SH-SY5Y (cell line): Measurements from ENCODE around the gene ELOVL4.

Source experiments
- GATA2 ChIP-seq: IDR thresholded peaks from 2 replicates; pipeline ENCODE4 v1.6.1; 2011; ENCODE audit warnings: mild to moderate bottlenecking, low read depth, low read length
- GATA3 ChIP-seq: IDR thresholded peaks from 2 replicates; pipeline ENCODE4 v1.6.1; 2011; ENCODE audit warnings: low read depth, mild to moderate bottlenecking, low read length, moderate library complexity

Gene ELOVL4

DNA sequence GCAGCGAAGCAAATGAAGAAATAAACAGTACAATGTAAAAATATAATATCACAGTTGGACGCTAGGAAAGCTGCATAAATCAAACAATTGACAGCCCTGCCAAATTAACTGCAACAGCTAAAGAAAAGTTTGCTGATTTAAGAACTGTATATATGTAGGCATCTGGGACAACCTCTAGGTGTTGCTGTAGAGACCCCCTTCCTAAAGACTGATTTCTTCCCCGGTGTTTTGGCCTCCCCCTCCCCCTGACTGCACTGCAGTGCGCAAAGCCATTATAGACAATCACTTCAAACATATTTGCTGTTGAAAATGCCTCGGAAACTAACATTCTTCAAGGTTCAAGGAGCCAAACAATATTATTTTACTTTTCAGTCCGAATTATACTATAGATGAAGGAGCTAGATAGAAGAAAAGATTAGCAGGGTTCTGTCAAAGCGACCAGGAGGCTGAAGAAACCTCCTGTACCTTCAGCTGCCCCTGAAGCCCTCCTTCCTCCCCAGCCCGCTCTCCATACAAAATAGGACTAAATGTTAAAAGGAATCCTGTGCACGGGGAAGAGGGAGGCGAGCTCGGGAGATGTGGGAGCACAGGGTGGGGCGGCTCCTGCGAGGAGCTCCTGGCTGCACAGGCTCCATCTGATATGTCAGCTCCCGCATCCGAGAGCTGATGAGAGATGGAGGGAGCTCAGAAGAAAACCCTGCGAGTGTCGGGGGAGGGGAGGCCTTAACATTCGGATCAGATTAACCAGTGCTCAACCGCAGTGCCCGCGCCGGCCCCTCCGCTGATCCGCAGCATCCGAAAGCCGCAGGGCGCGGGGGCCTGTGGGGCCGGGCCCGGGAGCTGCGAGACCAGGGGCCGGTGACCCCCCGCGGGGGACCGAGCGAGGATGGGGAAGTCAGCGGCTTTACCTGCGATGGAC lies 822 bp downstream of the ELOVL4 start:
- TF ChIP-seq GATA3 (no peak), GATA2 (peak; percentile 25)

DNA sequence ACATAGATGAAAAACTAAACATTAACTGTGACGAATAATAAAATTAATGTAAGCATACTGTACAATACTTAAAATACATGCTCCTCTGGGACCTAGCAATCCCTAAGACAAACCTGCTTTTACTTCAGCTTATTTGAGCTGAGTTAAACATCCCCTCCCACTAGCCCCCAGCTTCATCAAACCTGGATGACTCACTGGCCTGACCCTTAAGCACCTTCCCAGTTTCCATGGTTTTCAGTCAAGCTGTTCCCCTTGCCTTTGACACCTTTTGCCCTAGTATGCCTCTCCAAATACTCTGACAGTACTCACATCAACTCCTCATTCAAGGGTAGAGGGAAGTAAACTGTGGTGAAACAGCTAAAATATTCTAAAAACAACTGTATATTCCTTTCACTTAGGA lies 4.2 kb downstream of the ELOVL4 start:
- TF ChIP-seq GATA3: no peak
- no peak for TF ChIP-seq GATA2

- no peak for TF ChIP-seq GATA2
- no peak for TF ChIP-seq GATA3
Observed at GRCh38 chr6:79941489-79942151, 5.7 kb downstream of the ELOVL4 start.

GRCh38 chr6:79928478-79928998 lies 18.8 kb downstream of the ELOVL4 start:
- TF ChIP-seq GATA3 (no peak), GATA2 (no peak)

GRCh38 chr6:79927758-79928157 lies 19.6 kb downstream of the ELOVL4 start:
- TF ChIP-seq GATA3 (no peak), GATA2 (no peak)

DNA sequence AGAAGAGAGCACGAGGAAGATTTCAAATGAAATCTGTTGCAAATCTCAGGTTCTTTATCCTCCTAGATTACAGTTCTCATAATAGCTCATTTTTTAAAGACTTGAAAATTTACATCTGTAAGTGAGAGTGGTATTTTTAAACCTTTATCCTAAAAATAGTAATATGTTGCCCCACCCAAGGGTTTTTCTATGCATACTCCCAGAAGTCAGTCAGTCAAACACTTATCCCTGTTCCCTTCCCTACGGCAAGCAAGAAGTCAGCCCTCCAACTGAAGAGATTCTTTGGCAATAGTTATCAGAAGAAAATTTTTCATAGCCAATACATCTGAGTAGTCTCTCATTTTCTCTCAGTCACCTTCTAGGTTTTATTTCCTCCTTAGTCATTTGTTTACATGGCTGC lies 24.1 kb downstream of the ELOVL4 start:
- TF ChIP-seq GATA3 (no peak), GATA2 (no peak)

DNA sequence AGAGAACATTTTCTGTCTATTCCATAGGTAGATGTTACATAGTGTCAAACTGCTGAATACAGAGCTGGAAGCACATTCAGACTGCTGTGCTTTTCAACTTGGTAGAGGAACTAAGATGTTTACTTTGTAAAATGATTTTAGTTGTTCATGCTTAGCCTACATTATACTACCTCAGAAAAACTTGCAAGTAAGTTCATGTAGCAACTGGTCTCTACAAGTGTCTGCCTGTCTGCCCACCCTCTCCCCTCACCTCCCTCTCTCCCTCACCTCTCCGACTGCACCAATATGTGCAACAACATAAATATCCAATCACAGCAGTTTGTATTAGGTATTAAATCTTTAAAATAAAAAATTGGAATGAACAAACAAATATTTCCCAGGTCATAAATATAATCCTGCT lies 25.3 kb downstream of the ELOVL4 start:
- TF ChIP-seq GATA3: no peak

DNA sequence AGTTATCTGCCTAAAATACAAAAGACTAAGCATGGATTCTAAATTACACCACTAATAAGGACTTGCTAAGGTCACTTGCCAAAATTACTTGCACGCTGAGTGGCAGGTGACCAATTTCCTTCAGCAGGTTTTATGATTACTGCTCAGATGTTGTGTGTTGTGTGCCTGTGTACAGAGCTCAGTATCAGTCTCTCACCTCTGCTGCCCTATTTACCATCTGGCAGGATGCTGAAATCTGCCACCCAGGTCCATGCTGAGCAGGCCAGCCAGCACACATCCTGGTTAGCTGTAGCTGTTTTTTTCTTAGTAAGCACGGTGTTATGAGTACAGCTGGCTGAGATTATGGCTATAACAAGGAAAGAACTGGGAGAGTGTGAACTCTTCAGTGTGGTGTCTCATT lies 34.0 kb downstream of the ELOVL4 start:
- TF ChIP-seq GATA3 (no peak), GATA2 (no peak)

DNA sequence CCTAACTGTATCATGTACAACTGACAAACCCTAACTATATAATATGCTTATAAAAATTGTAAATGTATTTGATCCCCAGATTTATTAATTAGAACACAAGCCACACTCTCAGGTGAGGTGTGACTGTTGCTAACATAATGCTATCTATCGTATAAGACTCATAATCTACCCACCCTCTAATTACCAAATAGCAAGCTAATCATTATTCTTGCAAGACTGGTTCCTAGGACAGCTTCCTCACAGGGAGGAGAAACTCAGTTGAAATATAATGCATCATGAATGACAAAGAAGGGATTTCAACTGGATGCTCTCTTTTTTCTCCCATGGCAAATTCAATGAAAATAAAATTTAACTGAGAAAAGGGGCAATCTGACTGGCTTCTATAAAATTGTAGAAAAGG lies 35.4 kb downstream of the ELOVL4 start:
- TF ChIP-seq GATA2: no peak
- no peak for TF ChIP-seq GATA3

DNA sequence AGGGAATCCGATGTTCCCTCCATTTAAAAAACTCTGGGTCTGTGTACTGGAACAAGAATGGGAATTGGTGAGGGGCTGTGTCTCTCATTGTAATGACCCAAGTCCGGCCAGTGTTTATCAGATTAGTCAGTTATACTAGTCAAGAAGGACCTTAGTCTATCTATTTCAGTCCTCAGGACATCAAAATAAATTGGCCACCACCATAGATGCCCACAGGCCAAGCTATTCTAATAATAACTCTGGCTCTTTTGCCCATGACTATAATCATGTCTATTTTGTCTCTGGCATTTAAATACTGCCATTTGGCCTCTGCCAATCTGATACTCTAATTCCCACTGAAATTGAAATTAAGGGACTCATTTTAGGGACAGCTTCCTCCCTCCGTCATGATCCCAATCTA lies 37.8 kb downstream of the ELOVL4 start:
- TF ChIP-seq GATA2 (no peak), GATA3 (no peak)

GRCh38 chr6:79902046-79902445 lies 45.3 kb downstream of the ELOVL4 start:
- no peak for TF ChIP-seq GATA2
- TF ChIP-seq GATA3: no peak

DNA sequence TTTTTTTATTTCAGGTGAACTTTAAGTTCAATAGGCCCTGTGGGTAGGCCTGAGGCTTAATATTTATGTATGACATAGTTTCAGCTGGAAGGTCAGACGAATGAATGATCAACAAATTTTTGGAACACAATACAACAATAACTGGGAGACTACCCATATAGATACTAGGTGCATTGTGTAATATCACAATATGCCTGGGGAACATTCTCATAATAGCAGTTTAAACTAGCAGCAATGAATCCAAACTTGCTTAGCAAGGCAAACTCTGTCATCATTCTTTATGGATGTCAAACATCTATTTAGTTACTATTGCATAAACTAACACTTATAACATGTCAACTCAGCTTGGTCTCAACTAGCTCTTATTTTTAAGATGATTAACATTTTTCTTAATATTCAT lies 49.3 kb downstream of the ELOVL4 start:
- TF ChIP-seq GATA3 (no peak), GATA2 (no peak)

DNA sequence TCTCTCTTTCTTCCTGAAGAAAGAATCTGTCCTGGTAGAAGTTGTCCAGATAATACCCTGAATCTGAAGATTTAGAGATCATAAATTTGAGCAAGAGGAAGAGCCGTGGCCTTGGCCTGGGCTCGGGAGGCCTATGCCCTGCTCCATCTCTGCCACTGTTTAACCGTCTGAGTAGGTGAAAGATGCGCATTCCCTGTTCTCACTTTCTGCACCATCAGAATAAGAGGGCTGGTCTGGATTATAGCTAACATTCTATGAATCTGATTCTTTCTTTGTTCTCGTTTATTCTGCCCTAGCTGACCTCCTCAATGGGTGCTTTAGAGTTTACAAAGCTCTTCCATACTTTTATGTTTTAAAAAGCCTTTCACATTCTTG lies 51.3 kb downstream of the ELOVL4 start:
- TF ChIP-seq GATA3: no peak
- no peak for TF ChIP-seq GATA2

DNA sequence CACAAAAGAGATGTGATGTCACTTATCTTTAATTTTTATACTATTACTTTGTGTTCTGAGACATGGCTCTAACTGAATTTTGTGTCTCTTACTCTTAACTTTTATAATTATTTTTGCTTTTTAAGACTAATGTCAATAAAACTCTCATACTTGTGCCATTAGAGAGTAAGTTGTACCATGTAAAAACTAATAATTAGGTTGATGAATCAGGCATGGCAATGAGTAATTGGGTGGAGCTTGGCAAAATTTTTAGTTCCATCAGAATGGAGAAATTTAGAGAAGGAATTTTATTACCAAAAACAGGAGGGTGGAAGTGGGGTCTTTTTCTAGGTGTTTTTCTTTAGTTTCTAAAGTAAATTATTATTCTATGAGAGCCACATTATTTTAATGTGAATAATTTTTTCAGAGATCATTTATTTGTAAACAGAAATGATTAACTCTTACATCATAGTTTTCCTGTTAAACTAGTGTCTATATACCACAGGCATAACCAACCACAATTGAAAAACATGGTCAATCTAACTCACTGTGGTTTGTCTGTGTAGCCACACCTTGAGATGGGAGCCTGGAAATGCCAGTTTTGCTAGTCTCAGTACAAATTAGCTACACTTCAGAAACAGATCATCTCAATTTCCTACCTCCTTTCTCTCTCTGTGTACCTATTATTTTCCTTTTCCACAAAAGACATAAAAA lies 51.8 kb downstream of the ELOVL4 start:
- TF ChIP-seq GATA2 (no peak), GATA3 (no peak)
